Measurements from ENCODE around the gene TRABD2B. TPM values are rescaled to one million over a fixed set of nuclear protein-coding genes. Genes with fewer than 3 reads are reported as not detected.

Gene TRABD2B
- total and polyA plus RNA-seq, 2 experiments from 2014 or later, result 1.6 to 2.0 TPM

- TF ChIP-seq REST (IDR thresholded peaks at IDR 0.05; ENCODE audit: unreplicated experiment) (no peak), NANOG (IDR thresholded peaks at IDR 0.05; ENCODE audit: borderline replicate concordance) (no peak), CTCF (conservative IDR thresholded peaks at IDR 0.05; ENCODE audit: low read depth in 2 of 2) (no peak), EZH2phosphoT487 (IDR thresholded peaks at IDR 0.05; ENCODE audit: unreplicated experiment) (no peak), STAT1 (IDR thresholded peaks at IDR 0.05; ENCODE audit: unreplicated experiment) (no peak), ZNF331 (CRISPR knock-in tag; IDR thresholded peaks at IDR 0.05; ENCODE audit: low read depth) (no peak), EZH2 (IDR thresholded peaks at IDR 0.05; ENCODE audit: low read depth, unreplicated experiment) (no peak)
Observed at GRCh38 chr1:47839433-47839760, 157.8 kb downstream of the TRABD2B start (continued).

GRCh38 chr1:47838562-47839432, 158.4 kb downstream of the TRABD2B start:
- no peak overlapping the region for H2AFZ ChIP-seq
- no peaks in the 10 kb centered on the region for H3K36me3 ChIP-seq (ENCODE audit: insufficient read depth)
- Mint-ChIP-seq H3K27me3 (ENCODE audit: insufficient read depth, low read depth, poor library complexity) (peaks cover 11% of the 10 kb centered on the region), H3K4me1 (peaks cover 25% of the 10 kb centered on the region), H3K27ac (no peak overlapping the region), H3K4me3 (no peak overlapping the region), H3K36me3 (ENCODE audit: low read depth) (no peaks in the 10 kb centered on the region; the same call in 2 of the 3 replicates), H3K9me3 (peaks cover 5% of the 10 kb centered on the region; the same call in 1 of the 3 replicates)
- H3K4me3 ChIP-seq, result no peak overlapping the region
- H3K4me1 ChIP-seq (ENCODE audit: insufficient read depth), result peaks cover 20% of the 10 kb centered on the region
- no peaks in the 10 kb centered on the region for H3F3A ChIP-seq (replicated peaks; ENCODE audit: low read depth)
- no peak overlapping the region for H3K27ac ChIP-seq (ENCODE audit: low read depth)
- no peak overlapping the region for H3K4me2 ChIP-seq
- ATAC-seq (no peak), DNase-seq (ENCODE audit: low spot score) (no peak)
- no peaks in the 10 kb centered on the region; the same call in 1 of the 2 replicates for H4K20me1 ChIP-seq (replicated peaks; ENCODE audit: insufficient read depth)
- no peaks in the 10 kb centered on the region for H3K27me3 ChIP-seq (ENCODE audit: insufficient read depth)
- H3K79me2 ChIP-seq (replicated peaks; ENCODE audit: insufficient read depth), result no peaks in the 10 kb centered on the region
- no peaks in the 10 kb centered on the region; the same call in 1 of the 2 replicates for H3K9me2 ChIP-seq (ENCODE audit: insufficient read depth)
- TF ChIP-seq ETS1 (IDR thresholded peaks at IDR 0.05) (no peak), STAT1 (IDR thresholded peaks at IDR 0.05; ENCODE audit: unreplicated experiment) (no peak), CREB1 (CRISPR knock-in tag; IDR thresholded peaks at IDR 0.05; ENCODE audit: low read depth) (no peak), ZNF114 (CRISPR knock-in tag; IDR thresholded peaks at IDR 0.05) (no peak), ZNF331 (CRISPR knock-in tag; IDR thresholded peaks at IDR 0.05; ENCODE audit: low read depth) (no peak), NANOG (IDR thresholded peaks at IDR 0.05; ENCODE audit: borderline replicate concordance) (no peak), POLR2AphosphoS5 (IDR thresholded peaks at IDR 0.05; ENCODE audit: low read depth) (no peak), REST (IDR thresholded peaks at IDR 0.05; ENCODE audit: unreplicated experiment) (no peak), CTCF (conservative IDR thresholded peaks at IDR 0.05; ENCODE audit: low read depth in 2 of 2) (no peak), JUNB (IDR thresholded peaks at IDR 0.05; ENCODE audit: unreplicated experiment) (no peak), EZH2phosphoT487 (IDR thresholded peaks at IDR 0.05; ENCODE audit: unreplicated experiment) (no peak)
